HepG2 (cell line): ENCODE data around the gene EFNB1. TPM values are rescaled to one million over a fixed set of nuclear protein-coding genes. Genes with fewer than 3 reads are reported as not detected.

Experiments
- CREB1 ChIP-seq, 2 experiments: fragments of 450-650 bp in 1 of 2; IDR thresholded peaks; 2 replicates each; pipeline ENCODE4 v1.6.1; 2016 to 2017; ENCODE audit warnings: control low read depth in 1 of 2, mild to moderate bottlenecking in 1 of 2, missing compliant biosample characterization in 1 of 2, missing genetic modification characterization in 1 of 2
- FLYWCH1 ChIP-seq: sonication (generic); formaldehyde crosslinking; IDR thresholded peaks from 2 replicates; pipeline ENCODE4 v1.8.1; 2023; ENCODE audit warnings: mild to moderate bottlenecking, missing genetic modification reagents
- GFI1 ChIP-seq: sonication (generic); formaldehyde crosslinking; IDR thresholded peaks from 2 replicates; pipeline ENCODE4 v1.5.0; 2020; ENCODE audit warnings: missing genetic modification reagents, mild to moderate bottlenecking, borderline replicate concordance
- HNRNPH1 ChIP-seq: fragments of 200-400 bp; formaldehyde crosslinking; optimal IDR thresholded peaks from 2 replicates; pipeline ENCODE3; 2017; ENCODE audit warnings: mild to moderate bottlenecking, low read depth, low read length
- PHF8 ChIP-seq: sonication (generic); formaldehyde crosslinking; IDR thresholded peaks from 2 replicates; pipeline ENCODE4 v1.5.0; 2020; ENCODE audit warnings: missing genetic modification reagents
- REL ChIP-seq: sonication (generic); formaldehyde crosslinking; conservative IDR thresholded peaks from 2 replicates; pipeline ENCODE4 v1.8.0; 2022; ENCODE audit warnings: mild to moderate bottlenecking, missing genetic modification reagents, moderate library complexity
- REST ChIP-seq, 2 experiments: IDR thresholded peaks; 2 replicates each; pipeline ENCODE4 v1.6.1; 2011 to 2012; ENCODE audit warnings: low read length in 2 of 2, borderline replicate concordance in 1 of 2, low read depth in 1 of 2, mild to moderate bottlenecking in 1 of 2, moderate library complexity in 1 of 2
- RFXAP ChIP-seq: sonication (generic); formaldehyde crosslinking; IDR thresholded peaks from 2 replicates; pipeline ENCODE4 v1.4.0; 2020; ENCODE audit warnings: missing genetic modification reagents, borderline replicate concordance
- RXRB ChIP-seq: IDR thresholded peaks from 2 replicates; pipeline ENCODE4 v1.6.1; 2016; ENCODE audit warnings: borderline replicate concordance, missing genetic modification reagents, missing compliant biosample characterization
- SP2 ChIP-seq: sonication (generic); formaldehyde crosslinking; IDR thresholded peaks from 2 replicates; pipeline ENCODE4 v1.5.1; 2020; ENCODE audit warnings: mild to moderate bottlenecking, missing genetic modification reagents
- TFDP1 ChIP-seq: IDR thresholded peaks from 2 replicates; pipeline ENCODE4 v1.6.1; 2016; ENCODE audit warnings: missing compliant biosample characterization, missing genetic modification reagents, borderline replicate concordance
- TSC22D2 ChIP-seq: sonication (generic); formaldehyde crosslinking; IDR thresholded peaks from 2 replicates; pipeline ENCODE4 v1.5.1; 2020; ENCODE audit warnings: missing genetic modification reagents, mild to moderate bottlenecking, borderline replicate concordance
- XRCC5 ChIP-seq: fragments of 200-400 bp; formaldehyde crosslinking; optimal IDR thresholded peaks from 2 replicates; pipeline ENCODE3; 2017; ENCODE audit warnings: mild to moderate bottlenecking, low read length
- ZNF800 ChIP-seq: sonication (generic); formaldehyde crosslinking; IDR thresholded peaks from 2 replicates; pipeline ENCODE4 v1.4.0; 2020; ENCODE audit warnings: missing genetic modification reagents
- polyA plus RNA-seq, 8 experiments: library from polyadenylated mRNA; depleted of rRNA in 3 of 8; stranded (reverse) in 7 of 8; unstranded in 1 of 8; fragments of >200 nt; fragmentation: Illumina TruSeq in 4 of 8; extraction: Trizol in 4 of 8; gene quantifications; 2 replicates each; pipeline versions ENCODE4 v1.2.1 to v1.2.3, GENCODE V29; 2011 to 2016; ENCODE audit warnings: low read depth in 4 of 8, missing spikeins in 1 of 8, mixed read lengths in 1 of 8; ENCODE audit not compliant: insufficient read depth in 1 of 8
- total RNA-seq, 5 experiments: library from RNA; depleted of rRNA; stranded (reverse); fragments of >200 nt; fragmentation: Illumina TruSeq; extraction: Trizol; gene quantifications; 2 replicates each; pipeline ENCODE4 v1.2.3, GENCODE V29; 2016; ENCODE audit warnings: low read depth in 1 of 5
- TF ChIP-seq, protein P1 (sequence below): sonication (generic); formaldehyde crosslinking; IDR thresholded peaks from 2 replicates; pipeline ENCODE4 v1.4.0; 2020; ENCODE audit warnings: missing genetic modification reagents, borderline replicate concordance

Gene EFNB1
- total and polyA plus RNA-seq, 2 of the 13 experiments (the other 11 are each of a cell fraction or from before 2014, with no cell fraction given) = 4.0 to 4.1 TPM

GRCh38 chrX:68828740-68829581 is at the start of gene EFNB1 (continued):
- TF ChIP-seq REST (IDR thresholded peaks at IDR 0.05; ENCODE audit: borderline replicate concordance in 1 of 2, low read depth in 1 of 2, low read length in 2 of 2) (peak in 1 of 2 experiments; percentile 60; a peak in 1 of 4 replicates), HNRNPH1 (no peak), TFDP1 (no peak), SP2 (CRISPR knock-in tag) (no peak), GFI1 (CRISPR knock-in tag) (peak; percentile 33; the same call in 1 of the 2 replicates), XRCC5 (peak; percentile 34), REL (CRISPR knock-in tag) (no peak), RXRB (CRISPR knock-in tag) (0 out of 2 replicates have a peak, but pooled peaks have one; percentile 26), TSC22D2 (CRISPR knock-in tag) (no peak), RFXAP (CRISPR knock-in tag) (0 out of 2 replicates have a peak, but pooled peaks have one; percentile 22), FLYWCH1 (CRISPR knock-in tag) (no peak), CREB1 (IDR thresholded peaks at IDR 0.05) (no peak), CREB1 (CRISPR knock-in tag; IDR thresholded peaks at IDR 0.05) (no peak), PHF8 (peak; percentile 22; the same call in 1 of the 2 replicates), ZNF800 (CRISPR knock-in tag) (peak; percentile 55; the same call in 1 of the 2 replicates)
- TF ChIP-seq, protein P1, sequence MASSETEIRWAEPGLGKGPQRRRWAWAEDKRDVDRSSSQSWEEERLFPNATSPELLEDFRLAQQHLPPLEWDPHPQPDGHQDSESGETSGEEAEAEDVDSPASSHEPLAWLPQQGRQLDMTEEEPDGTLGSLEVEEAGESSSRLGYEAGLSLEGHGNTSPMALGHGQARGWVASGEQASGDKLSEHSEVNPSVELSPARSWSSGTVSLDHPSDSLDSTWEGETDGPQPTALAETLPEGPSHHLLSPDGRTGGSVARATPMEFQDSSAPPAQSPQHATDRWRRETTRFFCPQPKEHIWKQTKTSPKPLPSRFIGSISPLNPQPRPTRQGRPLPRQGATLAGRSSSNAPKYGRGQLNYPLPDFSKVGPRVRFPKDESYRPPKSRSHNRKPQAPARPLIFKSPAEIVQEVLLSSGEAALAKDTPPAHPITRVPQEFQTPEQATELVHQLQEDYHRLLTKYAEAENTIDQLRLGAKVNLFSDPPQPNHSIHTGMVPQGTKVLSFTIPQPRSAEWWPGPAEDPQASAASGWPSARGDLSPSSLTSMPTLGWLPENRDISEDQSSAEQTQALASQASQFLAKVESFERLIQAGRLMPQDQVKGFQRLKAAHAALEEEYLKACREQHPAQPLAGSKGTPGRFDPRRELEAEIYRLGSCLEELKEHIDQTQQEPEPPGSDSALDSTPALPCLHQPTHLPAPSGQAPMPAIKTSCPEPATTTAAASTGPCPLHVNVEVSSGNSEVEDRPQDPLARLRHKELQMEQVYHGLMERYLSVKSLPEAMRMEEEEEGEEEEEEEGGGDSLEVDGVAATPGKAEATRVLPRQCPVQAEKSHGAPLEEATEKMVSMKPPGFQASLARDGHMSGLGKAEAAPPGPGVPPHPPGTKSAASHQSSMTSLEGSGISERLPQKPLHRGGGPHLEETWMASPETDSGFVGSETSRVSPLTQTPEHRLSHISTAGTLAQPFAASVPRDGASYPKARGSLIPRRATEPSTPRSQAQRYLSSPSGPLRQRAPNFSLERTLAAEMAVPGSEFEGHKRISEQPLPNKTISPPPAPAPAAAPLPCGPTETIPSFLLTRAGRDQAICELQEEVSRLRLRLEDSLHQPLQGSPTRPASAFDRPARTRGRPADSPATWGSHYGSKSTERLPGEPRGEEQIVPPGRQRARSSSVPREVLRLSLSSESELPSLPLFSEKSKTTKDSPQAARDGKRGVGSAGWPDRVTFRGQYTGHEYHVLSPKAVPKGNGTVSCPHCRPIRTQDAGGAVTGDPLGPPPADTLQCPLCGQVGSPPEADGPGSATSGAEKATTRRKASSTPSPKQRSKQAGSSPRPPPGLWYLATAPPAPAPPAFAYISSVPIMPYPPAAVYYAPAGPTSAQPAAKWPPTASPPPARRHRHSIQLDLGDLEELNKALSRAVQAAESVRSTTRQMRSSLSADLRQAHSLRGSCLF (CRISPR knock-in tag) = no peak
